Measurements from ENCODE around the gene FN1. TPM values are rescaled to one million over a fixed set of nuclear protein-coding genes. Genes with fewer than 3 reads are reported as not detected.

Gene FN1
- total and polyA plus RNA-seq, 11 donors, result 100 to 1,418 (median 343) TPM

GRCh38 chr2:215405722-215406581 is 29.9 kb downstream of the FN1 start:
- Histone ChIP-seq H3K27me3 (no peaks in the 10 kb centered on the region), H3K27ac (no peak overlapping the region), H3K4me3 (no peak overlapping the region), H3K9me3 (no peaks in the 10 kb centered on the region), H3K36me3 (peaks cover 0 to 100% (median 75%) of the 10 kb centered on the region in 9 donors), H3K4me1 (peaks cover 0 to 20% (median 0%) of the 10 kb centered on the region in 12 donors)
- ATAC-seq (no peak), DNase-seq (no peak)
- no peak for TF ChIP-seq POLR2A (IDR thresholded peaks at IDR 0.05)
- TF ChIP-seq CTCF (IDR thresholded peaks at IDR 0.05), result no peak
- intact Hi-C loops (cut with DNase I), result no loop called here
- 90 to 93% (median 92%) methylated on average over 10 to 11 of the region's 11 CpGs for whole genome bisulfite sequencing, 4 donors

DNA sequence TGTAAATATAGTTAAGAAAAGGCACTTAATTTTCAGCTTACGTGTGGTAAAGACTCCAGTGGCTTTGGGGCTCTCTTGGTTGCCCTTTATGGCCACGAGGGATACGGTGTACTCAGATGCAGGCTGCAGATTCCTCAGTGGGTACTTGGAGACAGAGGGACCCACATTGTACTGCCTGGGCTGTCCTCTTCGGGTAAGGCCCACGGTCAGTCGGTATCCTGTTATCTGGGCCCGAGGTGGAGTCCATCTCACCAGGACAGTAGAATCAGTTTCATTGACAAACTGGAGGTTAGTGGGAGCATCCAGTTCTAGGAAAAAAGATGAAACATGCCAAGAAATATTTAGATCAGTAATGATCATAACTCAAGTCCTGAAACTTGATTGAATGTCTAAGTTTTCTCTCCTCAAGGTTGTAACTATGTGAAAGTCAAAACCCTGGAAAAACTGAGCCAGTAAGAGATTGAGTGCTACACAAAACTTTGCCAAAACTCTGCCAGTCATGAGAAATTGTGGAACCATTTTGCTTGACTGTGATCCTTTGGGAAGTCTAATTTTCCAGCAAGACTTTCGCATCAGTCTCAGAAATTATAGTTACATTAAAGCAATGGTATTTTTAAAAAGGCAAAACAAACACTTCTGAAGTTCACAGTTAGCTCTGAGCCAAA is 31.4 kb downstream of the FN1 start:
- peak overlapping the region in 2 of 12 donors; percentile 1 to 27 for H3K27ac ChIP-seq

GRCh38 chr2:215403441-215404347 is 32.2 kb downstream of the FN1 start:
- no peaks in the 10 kb centered on the region for H3K27me3 ChIP-seq
- no peak overlapping the region for H3K4me3 ChIP-seq
- WGBS, 4 donors, result 75 to 88% (median 79%) methylated on average over 10 of the region's 10 CpGs
- peak overlapping the region in 1 of 12 donors; percentile 27 for H3K27ac ChIP-seq
- TF ChIP-seq CTCF (IDR thresholded peaks at IDR 0.05) (no peak), POLR2A (IDR thresholded peaks at IDR 0.05) (no peak)
- peaks cover 0 to 97% (median 68%) of the 10 kb centered on the region in 9 donors for H3K36me3 ChIP-seq
- ATAC-seq (no peak), DNase-seq (no peak)
- no peaks in the 10 kb centered on the region for H3K9me3 ChIP-seq
- intact Hi-C loops (cut with DNase I), result no loop called here
- H3K4me1 ChIP-seq, result peaks cover 0 to 20% (median 0%) of the 10 kb centered on the region in 12 donors

More for the DNA sequence above, 31.4 kb downstream of the FN1 start:
- H3K9me3 ChIP-seq, result no peaks in the 10 kb centered on the region
- intact Hi-C loops (cut with DNase I), result no loop called here
- no peaks in the 10 kb centered on the region for H3K27me3 ChIP-seq
- TF ChIP-seq CTCF (IDR thresholded peaks at IDR 0.05), result no peak
- no peak for TF ChIP-seq POLR2A (IDR thresholded peaks at IDR 0.05)
- no peak for ATAC-seq
- H3K4me3 ChIP-seq, result no peak overlapping the region
- H3K36me3 ChIP-seq, result peaks cover 0 to 97% (median 68%) of the 10 kb centered on the region in 9 donors
- H3K4me1 ChIP-seq, result peaks cover 0 to 20% (median 0%) of the 10 kb centered on the region in 12 donors
- 84 to 93% (median 88%) methylated on average over 8 of the region's 8 CpGs for WGBS, 4 donors
- no peak for DNase-seq
